ENCODE results near the gene CCDC154. TPM values are rescaled to one million over a fixed set of nuclear protein-coding genes. Genes with fewer than 3 reads are reported as not detected.

Gene CCDC154
- total and polyA plus RNA-seq, 2 of the 4 experiments (the other 2 are of a cell fraction): 0.09 TPM; not detected in 1

DNA sequence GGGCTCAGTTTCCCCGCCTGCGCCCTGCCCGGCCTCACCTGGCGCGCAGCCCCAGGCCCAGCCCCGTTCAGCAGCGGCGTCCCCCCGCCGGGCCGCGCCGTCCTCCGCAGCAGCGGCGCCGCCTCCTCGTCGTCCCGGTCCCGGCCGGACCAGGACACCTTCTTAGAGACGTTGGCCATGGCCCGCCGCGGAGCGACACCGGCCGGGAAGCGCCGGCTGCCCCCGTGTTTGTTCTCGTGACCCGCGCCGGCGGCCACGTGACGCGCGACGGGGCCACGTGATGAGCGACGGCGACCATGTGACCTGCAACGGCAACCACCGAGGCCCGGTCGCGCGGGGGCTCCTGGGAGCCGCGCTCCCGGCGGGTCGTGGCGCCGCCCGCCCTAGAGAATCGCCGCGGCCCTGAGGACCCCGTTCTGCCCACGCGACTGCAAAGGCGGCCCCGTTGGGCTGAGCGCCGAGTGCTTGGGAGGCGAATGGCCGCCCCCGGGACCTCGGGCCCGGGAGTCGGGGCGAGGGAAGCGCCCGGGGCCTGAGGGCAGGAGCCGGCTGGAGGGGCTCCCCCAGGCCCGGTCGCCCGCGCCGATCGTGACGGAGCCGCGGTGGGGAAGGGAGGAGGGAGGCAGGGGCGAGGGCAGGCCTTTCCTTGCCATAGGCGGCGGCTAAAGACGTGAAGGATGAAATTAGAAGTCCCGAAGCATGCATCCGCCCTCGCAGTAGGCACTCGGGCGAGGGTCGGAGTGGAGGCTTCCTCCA is 30.6 kb upstream of the CCDC154 start, which contains the start of gene CLCN7 (continued):
- TF ChIP-seq CHD1 (IDR thresholded peaks at IDR 0.05; ENCODE audit: low read depth, low read length): no peak
- no peak for TF ChIP-seq MAFK (IDR thresholded peaks at IDR 0.05; ENCODE audit: low read depth, low read length)
- TF ChIP-seq, protein P1, sequence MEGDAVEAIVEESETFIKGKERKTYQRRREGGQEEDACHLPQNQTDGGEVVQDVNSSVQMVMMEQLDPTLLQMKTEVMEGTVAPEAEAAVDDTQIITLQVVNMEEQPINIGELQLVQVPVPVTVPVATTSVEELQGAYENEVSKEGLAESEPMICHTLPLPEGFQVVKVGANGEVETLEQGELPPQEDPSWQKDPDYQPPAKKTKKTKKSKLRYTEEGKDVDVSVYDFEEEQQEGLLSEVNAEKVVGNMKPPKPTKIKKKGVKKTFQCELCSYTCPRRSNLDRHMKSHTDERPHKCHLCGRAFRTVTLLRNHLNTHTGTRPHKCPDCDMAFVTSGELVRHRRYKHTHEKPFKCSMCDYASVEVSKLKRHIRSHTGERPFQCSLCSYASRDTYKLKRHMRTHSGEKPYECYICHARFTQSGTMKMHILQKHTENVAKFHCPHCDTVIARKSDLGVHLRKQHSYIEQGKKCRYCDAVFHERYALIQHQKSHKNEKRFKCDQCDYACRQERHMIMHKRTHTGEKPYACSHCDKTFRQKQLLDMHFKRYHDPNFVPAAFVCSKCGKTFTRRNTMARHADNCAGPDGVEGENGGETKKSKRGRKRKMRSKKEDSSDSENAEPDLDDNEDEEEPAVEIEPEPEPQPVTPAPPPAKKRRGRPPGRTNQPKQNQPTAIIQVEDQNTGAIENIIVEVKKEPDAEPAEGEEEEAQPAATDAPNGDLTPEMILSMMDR (conservative IDR thresholded peaks at IDR 0.05; ENCODE audit: low read depth, low read length): no peak

All from IMR-90 (cell line).